GM23338 (cell line): ENCODE measurements around the gene SLC13A4. TPM values are rescaled to one million over a fixed set of nuclear protein-coding genes. Genes with fewer than 3 reads are reported as not detected.

Experiments used
- ATAC-seq: fragments of 200-7000 bp; cut with Tn5 transposase; 3 replicates; pipeline ENCODE4 v1.9.1; 2020
- DNase-seq: peaks from one replicate; pipeline ENCODE4 v3.0.0-alpha.2; 2015; ENCODE audit warnings: low spot score
- H2AFZ ChIP-seq: fragments of 200-600 bp; sonication (generic); 2 replicates; pipeline ENCODE4 v1.8.0; 2016; ENCODE audit warnings: antibody characterized with exemption, mild to moderate bottlenecking, moderate library complexity
- H3F3A ChIP-seq: fragments of 200-600 bp; sonication (generic); replicated peaks from 2 replicates; pipeline ENCODE4 v1.8.0; 2017; ENCODE audit warnings: antibody characterized with exemption, mixed run types, low read depth
- H3K27ac ChIP-seq: fragments of 200-600 bp; sonication (generic); 2 replicates; pipeline ENCODE4 v1.6.1; 2016; ENCODE audit warnings: low read depth
- H3K27me3 ChIP-seq: fragments of 200-600 bp; sonication (generic); 2 replicates; pipeline ENCODE4 v1.8.0; 2016; ENCODE audit warnings: mild to moderate bottlenecking, mixed run types, moderate library complexity; ENCODE audit not compliant: insufficient read depth
- H3K36me3 ChIP-seq: fragments of 200-600 bp; sonication (generic); 2 replicates; pipeline ENCODE4 v1.8.0; 2016; ENCODE audit warnings: mild to moderate bottlenecking; ENCODE audit not compliant: insufficient read depth
- H3K4me1 ChIP-seq: fragments of 200-600 bp; sonication (generic); 2 replicates; pipeline ENCODE4 v1.8.0; 2016; ENCODE audit warnings: mild to moderate bottlenecking, moderate library complexity; ENCODE audit not compliant: insufficient read depth
- H3K4me2 ChIP-seq: fragments of 200-600 bp; sonication (generic); 2 replicates; pipeline ENCODE4 v1.7.1; 2017; ENCODE audit warnings: mixed run types
- H3K4me3 ChIP-seq: fragments of 200-600 bp; sonication (generic); 2 replicates; pipeline ENCODE4 v1.6.1; 2016; ENCODE audit warnings: mixed run types
- H3K79me2 ChIP-seq: fragments of 200-600 bp; sonication (generic); replicated peaks from 2 replicates; pipeline ENCODE4 v1.8.0; 2017; ENCODE audit warnings: mild to moderate bottlenecking; ENCODE audit not compliant: insufficient read depth
- H3K9me2 ChIP-seq: fragments of 200-600 bp; sonication (generic); 2 replicates; pipeline ENCODE4 v1.8.0; 2017; ENCODE audit not compliant: insufficient read depth
- H4K20me1 ChIP-seq: fragments of 200-600 bp; sonication (generic); replicated peaks from 2 replicates; pipeline ENCODE4 v1.8.0; 2017; ENCODE audit warnings: mild to moderate bottlenecking; ENCODE audit not compliant: insufficient read depth
- H3K27ac Mint-ChIP-seq: 2 replicates; pipeline ENCODE4 v1.8.0; 2020; ENCODE audit warnings: inconsistent platforms, mild to moderate bottlenecking, moderate library complexity, mixed read lengths
- H3K27me3 Mint-ChIP-seq: 3 replicates; pipeline ENCODE4 v1.8.0; 2022; ENCODE audit warnings: low read depth, mild to moderate bottlenecking, moderate library complexity, mixed read lengths, inconsistent platforms; ENCODE audit not compliant: insufficient read depth, poor library complexity
- H3K36me3 Mint-ChIP-seq: 3 replicates; pipeline ENCODE4 v1.8.0; 2021; ENCODE audit warnings: low read depth, mild to moderate bottlenecking, inconsistent platforms, moderate library complexity, mixed read lengths
- H3K4me1 Mint-ChIP-seq: 3 replicates; pipeline ENCODE4 v1.8.0; 2020; ENCODE audit warnings: mild to moderate bottlenecking, inconsistent platforms, mixed read lengths
- H3K4me3 Mint-ChIP-seq: 3 replicates; pipeline ENCODE4 v1.8.0; 2021; ENCODE audit warnings: moderate library complexity, mild to moderate bottlenecking, inconsistent platforms, mixed read lengths
- H3K9me3 Mint-ChIP-seq: 3 replicates; pipeline ENCODE4 v1.8.0; 2020; ENCODE audit warnings: moderate library complexity, mild to moderate bottlenecking, inconsistent platforms, mixed read lengths
- CTCF ChIP-seq, 2 experiments: fragments of 200-600 bp in 1 of 2; sonication (generic) in 1 of 2; conservative IDR thresholded peaks; 2 replicates each; pipeline versions ENCODE4 v1.5.1 to v1.6.1; 2016 to 2017; ENCODE audit warnings: antibody characterized with exemption in 2 of 2, low read depth in 2 of 2, mild to moderate bottlenecking in 2 of 2, moderate library complexity in 1 of 2
- ZNF114 ChIP-seq: fragments of 250-450 bp; sonication (Bioruptor Pico); IDR thresholded peaks from 2 replicates; pipeline ENCODE4 v1.5.0; 2020; ENCODE audit warnings: mild to moderate bottlenecking, moderate library complexity
- polyA plus RNA-seq: library from polyadenylated mRNA; unstranded; fragments of >200 nt; fragmentation: Nextera tagmentation; extraction: Ambion mirVana; gene quantifications from 2 replicates; pipeline ENCODE4 v1.2.1, GENCODE V29; 2016
- total RNA-seq: library from RNA; depleted of rRNA; stranded (reverse); fragments of >200 nt; shearing (Covaris generic); gene quantifications from 2 replicates; pipeline ENCODE4 v1.2.3, GENCODE V29; 2014
- TF ChIP-seq, protein P1 (sequence below): fragments of 250-450 bp; sonication (Bioruptor Pico); IDR thresholded peaks from 2 replicates; pipeline ENCODE4 v1.5.0; 2020; ENCODE audit warnings: mild to moderate bottlenecking, moderate library complexity

Gene SLC13A4
- total and polyA plus RNA-seq, 2 experiments from 2014 or later, result 1.7 to 2.3 TPM

DNA sequence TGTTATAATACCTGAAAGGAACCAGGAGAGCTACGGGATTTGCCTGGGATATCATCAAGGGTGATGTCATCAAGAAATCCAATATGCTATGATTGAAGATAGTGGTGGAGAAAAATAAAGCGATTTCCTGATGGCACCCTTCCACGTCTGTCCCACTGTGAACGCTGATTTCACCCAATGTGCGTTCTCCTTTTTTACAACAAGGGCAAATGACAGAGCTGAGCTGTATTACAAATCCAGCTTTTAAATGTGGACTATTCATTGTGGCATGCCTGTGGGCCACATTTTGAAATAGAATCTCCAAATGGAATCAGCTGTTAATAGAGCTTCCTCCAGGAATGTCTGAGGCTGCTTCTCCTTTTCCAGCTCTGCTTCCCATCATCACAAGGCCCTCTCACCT is 23.3 kb downstream of the SLC13A4 start (continued):
- TF ChIP-seq, protein P1, sequence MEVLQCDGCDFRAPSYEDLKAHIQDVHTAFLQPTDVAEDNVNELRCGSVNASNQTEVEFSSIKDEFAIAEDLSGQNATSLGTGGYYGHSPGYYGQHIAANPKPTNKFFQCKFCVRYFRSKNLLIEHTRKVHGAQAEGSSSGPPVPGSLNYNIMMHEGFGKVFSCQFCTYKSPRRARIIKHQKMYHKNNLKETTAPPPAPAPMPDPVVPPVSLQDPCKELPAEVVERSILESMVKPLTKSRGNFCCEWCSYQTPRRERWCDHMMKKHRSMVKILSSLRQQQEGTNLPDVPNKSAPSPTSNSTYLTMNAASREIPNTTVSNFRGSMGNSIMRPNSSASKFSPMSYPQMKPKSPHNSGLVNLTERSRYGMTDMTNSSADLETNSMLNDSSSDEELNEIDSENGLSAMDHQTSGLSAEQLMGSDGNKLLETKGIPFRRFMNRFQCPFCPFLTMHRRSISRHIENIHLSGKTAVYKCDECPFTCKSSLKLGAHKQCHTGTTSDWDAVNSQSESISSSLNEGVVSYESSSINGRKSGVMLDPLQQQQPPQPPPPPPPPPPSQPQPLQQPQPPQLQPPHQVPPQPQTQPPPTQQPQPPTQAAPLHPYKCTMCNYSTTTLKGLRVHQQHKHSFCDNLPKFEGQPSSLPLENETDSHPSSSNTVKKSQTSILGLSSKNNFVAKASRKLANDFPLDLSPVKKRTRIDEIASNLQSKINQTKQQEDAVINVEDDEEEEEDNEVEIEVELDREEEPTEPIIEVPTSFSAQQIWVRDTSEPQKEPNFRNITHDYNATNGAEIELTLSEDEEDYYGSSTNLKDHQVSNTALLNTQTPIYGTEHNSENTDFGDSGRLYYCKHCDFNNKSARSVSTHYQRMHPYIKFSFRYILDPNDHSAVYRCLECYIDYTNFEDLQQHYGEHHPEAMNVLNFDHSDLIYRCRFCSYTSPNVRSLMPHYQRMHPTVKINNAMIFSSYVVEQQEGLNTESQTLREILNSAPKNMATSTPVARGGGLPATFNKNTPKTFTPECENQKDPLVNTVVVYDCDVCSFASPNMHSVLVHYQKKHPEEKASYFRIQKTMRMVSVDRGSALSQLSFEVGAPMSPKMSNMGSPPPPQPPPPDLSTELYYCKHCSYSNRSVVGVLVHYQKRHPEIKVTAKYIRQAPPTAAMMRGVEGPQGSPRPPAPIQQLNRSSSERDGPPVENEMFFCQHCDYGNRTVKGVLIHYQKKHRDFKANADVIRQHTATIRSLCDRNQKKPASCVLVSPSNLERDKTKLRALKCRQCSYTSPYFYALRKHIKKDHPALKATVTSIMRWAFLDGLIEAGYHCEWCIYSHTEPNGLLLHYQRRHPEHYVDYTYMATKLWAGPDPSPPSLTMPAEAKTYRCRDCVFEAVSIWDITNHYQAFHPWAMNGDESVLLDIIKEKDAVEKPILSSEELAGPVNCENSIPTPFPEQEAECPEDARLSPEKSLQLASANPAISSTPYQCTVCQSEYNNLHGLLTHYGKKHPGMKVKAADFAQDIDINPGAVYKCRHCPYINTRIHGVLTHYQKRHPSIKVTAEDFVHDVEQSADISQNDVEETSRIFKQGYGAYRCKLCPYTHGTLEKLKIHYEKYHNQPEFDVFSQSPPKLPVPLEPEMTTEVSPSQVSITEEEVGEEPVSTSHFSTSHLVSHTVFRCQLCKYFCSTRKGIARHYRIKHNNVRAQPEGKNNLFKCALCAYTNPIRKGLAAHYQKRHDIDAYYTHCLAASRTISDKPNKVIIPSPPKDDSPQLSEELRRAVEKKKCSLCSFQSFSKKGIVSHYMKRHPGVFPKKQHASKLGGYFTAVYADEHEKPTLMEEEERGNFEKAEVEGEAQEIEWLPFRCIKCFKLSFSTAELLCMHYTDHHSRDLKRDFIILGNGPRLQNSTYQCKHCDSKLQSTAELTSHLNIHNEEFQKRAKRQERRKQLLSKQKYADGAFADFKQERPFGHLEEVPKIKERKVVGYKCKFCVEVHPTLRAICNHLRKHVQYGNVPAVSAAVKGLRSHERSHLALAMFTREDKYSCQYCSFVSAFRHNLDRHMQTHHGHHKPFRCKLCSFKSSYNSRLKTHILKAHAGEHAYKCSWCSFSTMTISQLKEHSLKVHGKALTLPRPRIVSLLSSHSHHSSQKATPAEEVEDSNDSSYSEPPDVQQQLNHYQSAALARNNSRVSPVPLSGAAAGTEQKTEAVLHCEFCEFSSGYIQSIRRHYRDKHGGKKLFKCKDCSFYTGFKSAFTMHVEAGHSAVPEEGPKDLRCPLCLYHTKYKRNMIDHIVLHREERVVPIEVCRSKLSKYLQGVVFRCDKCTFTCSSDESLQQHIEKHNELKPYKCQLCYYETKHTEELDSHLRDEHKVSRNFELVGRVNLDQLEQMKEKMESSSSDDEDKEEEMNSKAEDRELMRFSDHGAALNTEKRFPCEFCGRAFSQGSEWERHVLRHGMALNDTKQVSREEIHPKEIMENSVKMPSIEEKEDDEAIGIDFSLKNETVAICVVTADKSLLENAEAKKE (CRISPR knock-in tag), result no peak
- no peak for TF ChIP-seq ZNF114 (CRISPR knock-in tag)

DNA sequence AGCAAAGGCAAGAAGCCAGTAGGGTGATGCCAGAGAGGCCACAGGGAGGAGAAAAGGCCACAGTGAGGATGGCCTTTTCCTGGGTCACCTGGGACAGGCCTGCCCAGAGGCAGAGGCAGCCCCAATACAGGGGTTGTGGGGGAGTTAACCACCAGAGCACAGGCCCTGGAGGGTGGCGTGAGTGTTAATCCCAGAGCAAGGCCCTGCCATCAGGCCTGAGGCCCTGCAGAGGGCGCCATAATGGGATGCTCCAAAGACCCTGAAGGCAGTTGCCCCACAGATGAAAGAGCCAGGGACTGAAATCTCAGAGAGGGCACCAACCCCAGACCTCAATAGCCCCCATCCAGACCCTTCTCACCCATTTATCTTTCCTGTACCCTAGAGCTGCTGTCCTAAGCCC is 23.9 kb downstream of the SLC13A4 start:
- Histone ChIP-seq H4K20me1 (no peaks in the 10 kb centered on the region), H3K27ac (no peak overlapping the region), H3K27me3 (no peaks in the 10 kb centered on the region), H3K36me3 (no peaks in the 10 kb centered on the region), H3K9me2 (no peaks in the 10 kb centered on the region; the same call in 1 of the 2 replicates), H3F3A (no peaks in the 10 kb centered on the region), H3K4me1 (no peaks in the 10 kb centered on the region), H3K4me3 (no peak overlapping the region), H3K4me2 (no peak overlapping the region), H2AFZ (no peak overlapping the region), H3K79me2 (no peaks in the 10 kb centered on the region)
- Mint-ChIP-seq H3K9me3 (no peaks in the 10 kb centered on the region), H3K27ac (peak overlapping the region; percentile 25; the same call in 1 of the 2 replicates), H3K27me3 (peaks cover 6% of the 10 kb centered on the region), H3K36me3 (no peaks in the 10 kb centered on the region; the same call in 1 of the 3 replicates), H3K4me3 (no peak overlapping the region), H3K4me1 (peaks cover 6% of the 10 kb centered on the region; the same call in 2 of the 3 replicates)
- peak; percentile 88 for DNase-seq
- TF ChIP-seq, protein P1 (CRISPR knock-in tag), result no peak
- peak; percentile 83 to 85 for TF ChIP-seq CTCF (conservative IDR thresholded peaks at IDR 0.05; ENCODE audit: low read depth in 2 of 2)
- peak; percentile 96 for ATAC-seq
